A549 (cell line): ENCODE measurements around the gene TCP11. TPM values are rescaled to one million over a fixed set of nuclear protein-coding genes. Genes with fewer than 3 reads are reported as not detected.

Experiments used
- ATAC-seq, 2 experiments: fragments of 200-7000 bp in 1 of 2; fragments of >200 bp in 1 of 2; cut with Nextera tagmentation in 1 of 2; cut with Tn5 transposase in 1 of 2; 3 replicates each; pipeline versions ENCODE4 v1.8.0 to v1.9.1; 2018 to 2020; ENCODE audit warnings: mild to moderate bottlenecking in 1 of 2, moderate library complexity in 1 of 2
- CTCF ChIA-PET: fragments of 300-600 bp; sonication (Branson Sonifier 250); formaldehyde crosslinking; extraction: SDS; loops from one replicate; lab custom pipeline; 2021; ENCODE audit warnings: antibody characterized with exemption, inconsistent platforms; lab: Yijun Ruan, JAX
- POLR2A ChIA-PET: fragments of 350-600 bp; formaldehyde crosslinking; extraction: SDS; loops from one replicate; lab custom pipeline; 2021; ENCODE audit warnings: antibody characterized with exemption, inconsistent platforms; lab: Yijun Ruan, JAX
- DNase-seq, 2 experiments: peaks; one replicate each; pipeline versions ENCODE4 v3.0.0 to v3.0.0-alpha.2; 2011 to 2016; ENCODE audit warnings: low read depth in 1 of 2, low spot score in 1 of 2
- FAIRE-seq: peaks from 2 replicates; lab custom pipeline; 2011; peaks lifted over from hg19 to GRCh38; lab: Jason Lieb, UNC
- H3K27ac ChIP-seq, 2 experiments: fragments of >200 bp; sonication (Bioruptor Twin); formaldehyde crosslinking; 3 replicates each; pipeline ENCODE4 v1.5.1; 2016 to 2017
- H3K4me1 ChIP-seq: fragments of >200 bp; sonication (Bioruptor Twin); formaldehyde crosslinking; 3 replicates; pipeline ENCODE4 v1.6.1; 2016
- H3K4me2 ChIP-seq: fragments of >200 bp; sonication (Bioruptor Twin); formaldehyde crosslinking; 3 replicates; pipeline ENCODE4 v1.6.1; 2016
- H3K4me3 ChIP-seq: fragments of >200 bp; sonication (Bioruptor Twin); formaldehyde crosslinking; 3 replicates; pipeline ENCODE4 v1.5.1; 2016
- H3K9me3 ChIP-seq: fragments of >200 bp; sonication (Bioruptor Twin); formaldehyde crosslinking; 3 replicates; pipeline ENCODE4 v1.6.1; 2016
- BHLHE40 ChIP-seq: IDR thresholded peaks from 2 replicates; pipeline ENCODE4 v1.6.1; 2012; ENCODE audit warnings: low read depth, low read length, inconsistent platforms
- CHD4 ChIP-seq: fragments of 200-600 bp; sonication (generic); IDR thresholded peaks from 2 replicates; pipeline ENCODE4 v1.6.1; 2016; ENCODE audit warnings: antibody characterized with exemption, mild to moderate bottlenecking, borderline replicate concordance
- EHF ChIP-seq: fragments of 250-450 bp; sonication (Bioruptor Pico); IDR thresholded peaks from 2 replicates; pipeline ENCODE4 v1.5.0; 2020; ENCODE audit warnings: mild to moderate bottlenecking
- EP300 ChIP-seq, 2 experiments: fragments of >200 bp; sonication (Bioruptor Twin); formaldehyde crosslinking; IDR thresholded peaks; 2 replicates in 1 of 2; 3 replicates in 1 of 2; pipeline ENCODE4 v1.6.1; 2016 to 2017
- ESRRA ChIP-seq: fragments of 150-350 bp; IDR thresholded peaks from 2 replicates; pipeline ENCODE4 v1.6.1; 2014; ENCODE audit warnings: mild to moderate bottlenecking, low read length, borderline replicate concordance
- FOSB ChIP-seq: fragments of 250-450 bp; sonication (Bioruptor Pico); IDR thresholded peaks from 2 replicates; pipeline ENCODE4 v1.5.0; 2020; ENCODE audit warnings: mild to moderate bottlenecking, moderate library complexity
- FOXS1 ChIP-seq: fragments of 250-450 bp; sonication (Bioruptor Pico); IDR thresholded peaks from 2 replicates; pipeline ENCODE4 v1.5.0; 2020; ENCODE audit warnings: mild to moderate bottlenecking, moderate library complexity
- GATA3 ChIP-seq: IDR thresholded peaks from 2 replicates; pipeline ENCODE4 v1.6.1; 2012; ENCODE audit warnings: borderline replicate concordance
- HOXB5 ChIP-seq: fragments of 250-450 bp; sonication (Bioruptor Pico); IDR thresholded peaks from 2 replicates; pipeline ENCODE4 v1.5.0; 2020; ENCODE audit warnings: mild to moderate bottlenecking, moderate library complexity
- JUN ChIP-seq, 2 experiments: fragments of >200 bp; sonication (Bioruptor Twin); formaldehyde crosslinking; IDR thresholded peaks; 2 replicates in 1 of 2; 3 replicates in 1 of 2; pipeline ENCODE4 v1.6.1; 2016 to 2017
- JUNB ChIP-seq: fragments of >200 bp; sonication (Bioruptor Twin); formaldehyde crosslinking; IDR thresholded peaks from 2 replicates; pipeline ENCODE4 v1.6.1; 2016
- KDM5A ChIP-seq: fragments of 200-600 bp; sonication (generic); IDR thresholded peaks from 2 replicates; pipeline ENCODE4 v1.6.1; 2016; ENCODE audit warnings: antibody characterized with exemption, mild to moderate bottlenecking
- NPAS2 ChIP-seq: fragments of 250-450 bp; sonication (Bioruptor Pico); IDR thresholded peaks from 2 replicates; pipeline ENCODE4 v1.8.0; 2022; ENCODE audit warnings: mild to moderate bottlenecking, moderate library complexity, borderline replicate concordance
- PHF8 ChIP-seq: fragments of 200-600 bp; sonication (generic); IDR thresholded peaks from 2 replicates; pipeline ENCODE4 v1.6.1; 2016; ENCODE audit warnings: low read depth, mild to moderate bottlenecking, antibody characterized with exemption, moderate library complexity, borderline replicate concordance
- RAD21 ChIP-seq, 2 experiments: fragments of >200 bp in 1 of 2; sonication (Bioruptor Twin) in 1 of 2; formaldehyde crosslinking in 1 of 2; IDR thresholded peaks in 1 of 2; conservative IDR thresholded peaks in 1 of 2; 2 replicates in 1 of 2; 3 replicates in 1 of 2; pipeline ENCODE4 v1.6.1; 2012 to 2018; ENCODE audit warnings: inconsistent platforms in 1 of 2
- RARB ChIP-seq: fragments of 250-450 bp; sonication (Bioruptor Pico); IDR thresholded peaks from 2 replicates; pipeline ENCODE4 v1.8.0; 2021; ENCODE audit warnings: mild to moderate bottlenecking, moderate library complexity
- RCOR1 ChIP-seq: fragments of 150-350 bp; IDR thresholded peaks from 2 replicates; pipeline ENCODE4 v1.6.1; 2014; ENCODE audit warnings: antibody characterized with exemption, low read length, low read depth
- RNF2 ChIP-seq: fragments of 200-600 bp; sonication (generic); IDR thresholded peaks from 2 replicates; pipeline ENCODE4 v1.6.1; 2016; ENCODE audit warnings: low read depth, mild to moderate bottlenecking, antibody characterized with exemption, moderate library complexity, borderline replicate concordance
- ZC3H11A ChIP-seq: fragments of 450-650 bp; IDR thresholded peaks from 2 replicates; pipeline ENCODE4 v1.6.1; 2014; ENCODE audit warnings: antibody characterized with exemption, mild to moderate bottlenecking
- ZFP36 ChIP-seq: fragments of 450-650 bp; IDR thresholded peaks from 2 replicates; pipeline ENCODE4 v1.6.1; 2014; ENCODE audit warnings: borderline replicate concordance; ENCODE audit not compliant: partially characterized antibody
- ZSCAN20 ChIP-seq: fragments of 250-450 bp; sonication (Bioruptor Pico); IDR thresholded peaks from 2 replicates; pipeline ENCODE4 v1.8.0; 2022; ENCODE audit warnings: mild to moderate bottlenecking, moderate library complexity
- WGBS: methylation state at CpG from one replicate; pipeline ENCODE4 v1.1.6; 2017; ENCODE audit errors: missing lambda C conversion rate; 5-methylcytosine and 5-hydroxymethylcytosine counted together
- polyA plus RNA-seq, 4 experiments: library from polyadenylated mRNA; depleted of rRNA in 3 of 4; stranded (reverse); fragments of >200 nt; fragmentation: RNase III in 1 of 4; extraction: RNeasy Plus Mini Kit Qiagen cat#74134 plus additional on column Dnase treatment in 1 of 4; gene quantifications; 2 replicates in 3 of 4; 3 replicates in 1 of 4; pipeline ENCODE4 v1.2.3, GENCODE V29; 2011 to 2017
- TF ChIP-seq, protein P1 (sequence below): fragments of 200-600 bp; sonication (generic); IDR thresholded peaks from 2 replicates; pipeline ENCODE4 v1.6.1; 2016; ENCODE audit warnings: antibody characterized with exemption, mild to moderate bottlenecking, moderate library complexity
- TF ChIP-seq, protein P2 (sequence below): IDR thresholded peaks from 2 replicates; pipeline ENCODE4 v1.6.1; 2012
- TF ChIP-seq, protein P3 (sequence below): fragments of 250-450 bp; sonication (Bioruptor Pico); IDR thresholded peaks from 2 replicates; pipeline ENCODE4 v1.5.0; 2020; ENCODE audit warnings: low read depth, mild to moderate bottlenecking, moderate library complexity

Gene TCP11
- polyA plus RNA-seq, 2 of the 4 experiments (the other 2 are of a cell fraction) = 0.06 TPM; not detected in 1

DNA sequence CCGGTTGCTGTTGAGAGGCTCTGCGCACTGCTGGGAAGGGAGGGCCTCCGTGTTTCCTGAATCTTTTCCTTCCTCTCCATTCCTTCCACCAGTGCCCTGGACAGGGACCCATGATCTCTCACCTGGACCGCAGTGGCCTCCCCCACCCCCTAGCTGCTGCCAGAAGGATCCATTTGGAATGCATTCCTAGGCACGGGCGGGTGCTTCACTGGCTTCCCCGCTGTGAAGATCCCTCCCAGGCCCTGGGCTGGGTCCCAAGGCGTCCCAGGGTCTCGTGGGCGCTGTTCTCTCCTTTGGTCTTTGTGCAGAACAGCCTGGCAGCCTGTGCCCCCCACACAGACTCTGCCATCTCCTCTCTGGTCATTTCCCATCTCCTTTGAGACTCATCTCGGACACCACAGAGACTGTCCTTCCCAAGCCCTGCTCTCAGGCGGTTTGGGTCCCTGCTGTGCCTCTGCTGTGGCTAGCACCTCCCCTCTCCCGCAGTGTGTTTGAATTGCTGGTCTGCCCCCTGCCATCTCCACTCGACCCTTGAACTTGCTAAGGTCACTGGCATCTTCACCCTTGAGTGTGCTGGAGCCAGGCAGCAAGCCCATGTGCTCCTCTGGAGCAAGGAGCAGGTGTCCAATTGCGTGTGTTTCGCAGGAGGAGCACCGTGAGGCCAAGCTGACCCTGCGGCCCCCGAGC lies 59.0 kb downstream of the TCP11 start (continued):
- TF ChIP-seq, protein P1, sequence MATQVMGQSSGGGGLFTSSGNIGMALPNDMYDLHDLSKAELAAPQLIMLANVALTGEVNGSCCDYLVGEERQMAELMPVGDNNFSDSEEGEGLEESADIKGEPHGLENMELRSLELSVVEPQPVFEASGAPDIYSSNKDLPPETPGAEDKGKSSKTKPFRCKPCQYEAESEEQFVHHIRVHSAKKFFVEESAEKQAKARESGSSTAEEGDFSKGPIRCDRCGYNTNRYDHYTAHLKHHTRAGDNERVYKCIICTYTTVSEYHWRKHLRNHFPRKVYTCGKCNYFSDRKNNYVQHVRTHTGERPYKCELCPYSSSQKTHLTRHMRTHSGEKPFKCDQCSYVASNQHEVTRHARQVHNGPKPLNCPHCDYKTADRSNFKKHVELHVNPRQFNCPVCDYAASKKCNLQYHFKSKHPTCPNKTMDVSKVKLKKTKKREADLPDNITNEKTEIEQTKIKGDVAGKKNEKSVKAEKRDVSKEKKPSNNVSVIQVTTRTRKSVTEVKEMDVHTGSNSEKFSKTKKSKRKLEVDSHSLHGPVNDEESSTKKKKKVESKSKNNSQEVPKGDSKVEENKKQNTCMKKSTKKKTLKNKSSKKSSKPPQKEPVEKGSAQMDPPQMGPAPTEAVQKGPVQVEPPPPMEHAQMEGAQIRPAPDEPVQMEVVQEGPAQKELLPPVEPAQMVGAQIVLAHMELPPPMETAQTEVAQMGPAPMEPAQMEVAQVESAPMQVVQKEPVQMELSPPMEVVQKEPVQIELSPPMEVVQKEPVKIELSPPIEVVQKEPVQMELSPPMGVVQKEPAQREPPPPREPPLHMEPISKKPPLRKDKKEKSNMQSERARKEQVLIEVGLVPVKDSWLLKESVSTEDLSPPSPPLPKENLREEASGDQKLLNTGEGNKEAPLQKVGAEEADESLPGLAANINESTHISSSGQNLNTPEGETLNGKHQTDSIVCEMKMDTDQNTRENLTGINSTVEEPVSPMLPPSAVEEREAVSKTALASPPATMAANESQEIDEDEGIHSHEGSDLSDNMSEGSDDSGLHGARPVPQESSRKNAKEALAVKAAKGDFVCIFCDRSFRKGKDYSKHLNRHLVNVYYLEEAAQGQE = no peak
- TF ChIP-seq GATA3 = no peak

DNA sequence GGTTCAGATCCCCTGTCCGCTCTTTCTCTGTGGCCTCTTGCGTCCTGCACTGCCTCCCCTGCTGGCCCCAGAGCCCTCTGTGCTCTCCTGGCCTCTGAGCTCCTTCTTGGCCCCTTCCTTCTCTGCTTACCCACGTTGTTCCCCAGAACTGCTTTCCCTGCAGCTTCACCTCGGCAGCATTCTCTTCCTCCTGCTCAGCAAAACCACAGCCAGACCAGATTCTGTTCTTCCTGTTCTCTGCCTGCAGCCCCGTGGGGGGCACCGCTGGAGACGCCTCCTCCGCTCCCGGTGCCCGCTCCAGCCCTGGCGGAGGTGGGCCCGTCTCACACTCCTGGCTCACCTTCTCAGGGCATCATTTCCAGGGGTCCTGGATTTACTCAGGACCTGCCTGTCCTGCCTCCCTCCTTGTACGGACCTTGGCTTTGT lies 59.7 kb downstream of the TCP11 start:
- ChIA-PET POLR2A (no interaction called here), CTCF (interaction anchor here (1.0 kb wide), 1 partner anchor 17 kb away, joined by 3 read pairs; no protein-coding TSS in a partner anchor)
- WGBS = 79% methylated on average over 13 of the region's 13 CpGs
- Histone ChIP-seq H3K4me2 (no peak overlapping the region), H3K27ac (no peak overlapping the region), H3K4me3 (no peak overlapping the region), H3K9me3 (no peaks in the 10 kb centered on the region), H3K4me1 (no peaks in the 10 kb centered on the region)
- no peak for TF ChIP-seq HOXB5
- no peak for TF ChIP-seq BHLHE40
- no peak for TF ChIP-seq ESRRA
- TF ChIP-seq, protein P2, sequence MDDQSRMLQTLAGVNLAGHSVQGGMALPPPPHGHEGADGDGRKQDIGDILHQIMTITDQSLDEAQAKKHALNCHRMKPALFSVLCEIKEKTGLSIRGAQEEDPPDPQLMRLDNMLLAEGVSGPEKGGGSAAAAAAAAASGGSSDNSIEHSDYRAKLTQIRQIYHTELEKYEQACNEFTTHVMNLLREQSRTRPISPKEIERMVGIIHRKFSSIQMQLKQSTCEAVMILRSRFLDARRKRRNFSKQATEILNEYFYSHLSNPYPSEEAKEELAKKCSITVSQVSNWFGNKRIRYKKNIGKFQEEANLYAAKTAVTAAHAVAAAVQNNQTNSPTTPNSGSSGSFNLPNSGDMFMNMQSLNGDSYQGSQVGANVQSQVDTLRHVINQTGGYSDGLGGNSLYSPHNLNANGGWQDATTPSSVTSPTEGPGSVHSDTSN = no peak
- no peak for TF ChIP-seq FOXS1
- no peak for TF ChIP-seq RAD21 (conservative IDR thresholded peaks at IDR 0.05 in 1 of 2, IDR thresholded peaks at IDR 0.05 in 1 of 2)
- no peak for TF ChIP-seq ZSCAN20 (CRISPR knock-in tag)
- no peak for TF ChIP-seq JUN (IDR thresholded peaks at IDR 0.05)
- TF ChIP-seq EP300 (IDR thresholded peaks at IDR 0.05) = no peak
- no peak for TF ChIP-seq RARB
- no peak for TF ChIP-seq ZFP36
- TF ChIP-seq CHD4 = no peak
- no peak for TF ChIP-seq JUNB
- no peak for TF ChIP-seq FOSB (CRISPR knock-in tag)
- no peak for TF ChIP-seq ZC3H11A
- DNase-seq (no peak), ATAC-seq (no peak), FAIRE-seq (no peak)

DNA sequence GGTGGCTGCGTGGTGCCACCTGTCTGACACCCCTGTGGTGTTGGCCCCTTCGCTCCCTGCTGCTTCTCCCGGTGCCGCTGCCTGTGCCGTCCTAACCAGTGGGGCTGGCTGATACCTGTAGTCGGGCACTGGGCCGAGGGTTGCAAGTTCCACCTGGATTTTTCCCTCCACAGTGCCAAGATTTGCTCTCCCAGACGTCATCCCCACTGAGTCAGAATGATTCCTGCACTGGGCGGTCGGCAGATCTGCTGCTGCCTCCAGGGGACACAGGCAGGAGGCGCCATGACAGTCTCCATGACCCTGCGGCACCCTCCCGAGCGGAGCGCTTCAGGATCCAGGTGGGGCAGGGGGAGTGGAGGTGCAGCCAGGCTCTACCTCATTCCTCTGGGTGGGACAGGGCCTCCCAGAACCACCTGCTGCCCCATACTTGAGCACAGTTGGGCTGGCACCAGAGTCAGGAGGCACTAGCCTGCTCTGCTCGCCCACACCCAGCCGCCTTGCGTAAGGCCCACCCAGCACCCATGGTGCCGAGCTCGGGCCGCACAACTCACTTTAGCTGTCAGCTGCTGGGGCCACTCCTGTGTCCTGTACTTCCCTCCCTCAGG lies 60.2 kb downstream of the TCP11 start:
- 85% methylated on average over 4 of the region's 21 CpGs for WGBS

More for the DNA sequence above, 60.2 kb downstream of the TCP11 start:
- TF ChIP-seq RNF2 (no peak), JUN (IDR thresholded peaks at IDR 0.05) (no peak), EHF (CRISPR knock-in tag) (no peak), PHF8 (no peak), KDM5A (no peak), JUNB (no peak), ZFP36 (no peak), NPAS2 (CRISPR knock-in tag) (no peak), RCOR1 (no peak)
- TF ChIP-seq, protein P3, sequence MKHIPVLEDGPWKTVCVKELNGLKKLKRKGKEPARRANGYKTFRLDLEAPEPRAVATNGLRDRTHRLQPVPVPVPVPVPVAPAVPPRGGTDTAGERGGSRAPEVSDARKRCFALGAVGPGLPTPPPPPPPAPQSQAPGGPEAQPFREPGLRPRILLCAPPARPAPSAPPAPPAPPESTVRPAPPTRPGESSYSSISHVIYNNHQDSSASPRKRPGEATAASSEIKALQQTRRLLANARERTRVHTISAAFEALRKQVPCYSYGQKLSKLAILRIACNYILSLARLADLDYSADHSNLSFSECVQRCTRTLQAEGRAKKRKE (CRISPR knock-in tag) = no peak
- TF ChIP-seq, all 56 proteins: peak for 0
- ChIA-PET CTCF (no interaction called here), POLR2A (no interaction called here)
- Histone ChIP-seq H3K27ac (no peak overlapping the region), H3K9me3 (no peaks in the 10 kb centered on the region), H3K4me1 (no peaks in the 10 kb centered on the region), H3K4me3 (no peak overlapping the region), H3K4me2 (no peak overlapping the region)
- no peak for DNase-seq
- FAIRE-seq = no peak
- no peak; a peak in 1 of 6 replicates for ATAC-seq
